Colonic mucosa (tissue), 4 donors: ENCODE measurements around the gene ZDHHC22. TPM values are rescaled to one million over a fixed set of nuclear protein-coding genes. Genes with fewer than 3 reads are reported as not detected.

ENCODE experiments used
- DNase-seq: peaks from one replicate; pipeline ENCODE4 v3.0.0-alpha.2; 2020
- H3K27ac ChIP-seq: fragments of 200-600 bp; one replicate; pipeline ENCODE4 v1.8.0; 2021
- H3K27me3 ChIP-seq: fragments of 200-600 bp; one replicate; pipeline ENCODE4 v1.8.0; 2021
- H3K36me3 ChIP-seq: fragments of 200-600 bp; one replicate; pipeline ENCODE4 v1.8.0; 2021
- H3K4me1 ChIP-seq: fragments of 200-600 bp; one replicate; pipeline ENCODE4 v1.8.0; 2021; ENCODE audit warnings: mild to moderate bottlenecking
- H3K4me3 ChIP-seq: fragments of 200-600 bp; one replicate; pipeline ENCODE4 v1.8.0; 2021
- H3K9ac ChIP-seq, 2 donors: one replicate each; pipeline ENCODE4 v1.7.0; 2013; ENCODE audit warnings: control low read depth in 2 of 2, low read depth in 2 of 2, low read length in 2 of 2
- H3K9me3 ChIP-seq: fragments of 200-600 bp; one replicate; pipeline ENCODE4 v1.8.0; 2021
- CTCF ChIP-seq: fragments of 200-600 bp; IDR thresholded peaks from one replicate; pipeline ENCODE4 v1.8.0; 2022; ENCODE audit warnings: antibody characterized with exemption, mild to moderate bottlenecking
- intact Hi-C: fragments of 100-400 bp; cut with DNase I; formaldehyde crosslinking; loops from one replicate; pipeline ENCODE4 v1.14.1; 2022
- total RNA-seq, 2 donors: library from RNA; stranded (reverse); fragmentation: NEBNext Ultra II Directional in 1 of 2; extraction: Animal tissue kit (Norgen Biotek cat#: 25700) in 1 of 2; gene quantifications; one replicate each; pipeline ENCODE4 v1.2.1, GENCODE V29; 2021
- donor health status: healthy.
- donor health status: DM: no; HTN: no; CAD: no.
- donor health status: DM: no; HTN: no; CAD: no.

The ZDHHC22 gene
- total RNA-seq, 2 donors from 2014 or later: 0.07 to 0.42 TPM

- peaks cover 20% of the 10 kb centered on the region for H3K4me1 ChIP-seq
- intact Hi-C loops: no loop called here
- H3K4me3 ChIP-seq: no peak overlapping the region
- no peaks in the 10 kb centered on the region for H3K9me3 ChIP-seq
- no peak overlapping the region for H3K27ac ChIP-seq
- DNase-seq: peak; percentile 38
- H3K9ac ChIP-seq: no peak overlapping the region
- no peak for TF ChIP-seq CTCF
- H3K36me3 ChIP-seq: no peaks in the 10 kb centered on the region
- peaks cover 54% of the 10 kb centered on the region for H3K27me3 ChIP-seq
Observed at GRCh38 chr14:77139540-77140358, 1.8 kb downstream of the ZDHHC22 start.

- Histone ChIP-seq H3K27ac (no peak overlapping the region), H3K27me3 (peaks cover 56% of the 10 kb centered on the region), H3K9me3 (no peaks in the 10 kb centered on the region), H3K9ac (no peak overlapping the region), H3K4me1 (peaks cover 20% of the 10 kb centered on the region), H3K36me3 (no peaks in the 10 kb centered on the region), H3K4me3 (no peak overlapping the region)
- DNase-seq: no peak
- no peak for TF ChIP-seq CTCF
- intact Hi-C loops: no loop called here
Observed at GRCh38 chr14:77139022-77139421, 2.6 kb downstream of the ZDHHC22 start.

GRCh38 chr14:77133720-77134338 lies 7.8 kb downstream of the ZDHHC22 start:
- intact Hi-C loops: no loop called here
- H3K27ac ChIP-seq: no peak overlapping the region
- no peaks in the 10 kb centered on the region for H3K36me3 ChIP-seq
- peak; percentile 48 for DNase-seq
- no peak overlapping the region for H3K4me3 ChIP-seq
- H3K4me1 ChIP-seq: no peaks in the 10 kb centered on the region
- H3K9me3 ChIP-seq: no peaks in the 10 kb centered on the region
- TF ChIP-seq CTCF: no peak
- no peak overlapping the region for H3K9ac ChIP-seq
- peaks cover 22% of the 10 kb centered on the region for H3K27me3 ChIP-seq

GRCh38 chr14:77131871-77132486 lies 9.6 kb downstream of the ZDHHC22 start:
- no peaks in the 10 kb centered on the region for H3K9me3 ChIP-seq
- H3K4me3 ChIP-seq: no peak overlapping the region
- intact Hi-C loops: no loop called here
- no peak for TF ChIP-seq CTCF
- no peaks in the 10 kb centered on the region for H3K4me1 ChIP-seq
- no peaks in the 10 kb centered on the region for H3K36me3 ChIP-seq
- H3K27me3 ChIP-seq: peaks cover 19% of the 10 kb centered on the region
- H3K9ac ChIP-seq: no peak overlapping the region
- no peak for DNase-seq
- H3K27ac ChIP-seq: no peak overlapping the region

- Histone ChIP-seq H3K36me3 (no peaks in the 10 kb centered on the region), H3K4me1 (no peaks in the 10 kb centered on the region), H3K4me3 (no peak overlapping the region), H3K27me3 (peaks cover 19% of the 10 kb centered on the region), H3K9me3 (no peaks in the 10 kb centered on the region), H3K9ac (no peak overlapping the region), H3K27ac (no peak overlapping the region)
- DNase-seq: no peak
- TF ChIP-seq CTCF: no peak
- intact Hi-C loops: no loop called here
Observed at GRCh38 chr14:77131206-77131605, 10.4 kb downstream of the ZDHHC22 start.
